ENCODE results near the gene FNBP1. TPM values are rescaled to one million over a fixed set of nuclear protein-coding genes. Genes with fewer than 3 reads are reported as not detected.
"Not testable (repeated sequence)": the region's sequence is repeated elsewhere in the genome, so short reads cannot be mapped to it uniquely, and the experiment has no call there.

The FNBP1 gene
- total RNA-seq, 1 donor from 2014 or later = 34.9 TPM

GRCh38 chr9:129944506-129945116 is 98.4 kb downstream of the FNBP1 start:
- Histone ChIP-seq H3K4me3 (no peak overlapping the region), H3K9ac (no peak overlapping the region), H3K4me1 (no peaks in the 10 kb centered on the region), H2AFZ (replicated peaks) (no peak overlapping the region), H3K27me3 (no peaks in the 10 kb centered on the region), H3K27ac (no peak overlapping the region), H3K79me2 (ENCODE audit: low read depth) (no peaks in the 10 kb centered on the region), H3K4me2 (no peak overlapping the region), H3K9me3 (ENCODE audit: low read depth) (no peaks in the 10 kb centered on the region), H3F3A (ENCODE audit: low read depth) (no peaks in the 10 kb centered on the region), H4K20me1 (ENCODE audit: low read depth) (no peaks in the 10 kb centered on the region), H3K36me3 (no peaks in the 10 kb centered on the region)
- Mint-ChIP-seq H3K4me1 (peaks cover 4% of the 10 kb centered on the region), H3K27me3 (ENCODE audit: insufficient read depth, low read depth) (peaks cover 8% of the 10 kb centered on the region), H3K9me3 (peaks cover 22% of the 10 kb centered on the region), H3K4me3 (no peak overlapping the region), H3K36me3 (peaks cover 23% of the 10 kb centered on the region), H3K27ac (no peak overlapping the region)
- TF ChIP-seq EZH2phosphoT487 (IDR thresholded peaks at IDR 0.05) (no peak), EZH2 (IDR thresholded peaks at IDR 0.05) (no peak)
- TF ChIP-seq, protein P1, sequence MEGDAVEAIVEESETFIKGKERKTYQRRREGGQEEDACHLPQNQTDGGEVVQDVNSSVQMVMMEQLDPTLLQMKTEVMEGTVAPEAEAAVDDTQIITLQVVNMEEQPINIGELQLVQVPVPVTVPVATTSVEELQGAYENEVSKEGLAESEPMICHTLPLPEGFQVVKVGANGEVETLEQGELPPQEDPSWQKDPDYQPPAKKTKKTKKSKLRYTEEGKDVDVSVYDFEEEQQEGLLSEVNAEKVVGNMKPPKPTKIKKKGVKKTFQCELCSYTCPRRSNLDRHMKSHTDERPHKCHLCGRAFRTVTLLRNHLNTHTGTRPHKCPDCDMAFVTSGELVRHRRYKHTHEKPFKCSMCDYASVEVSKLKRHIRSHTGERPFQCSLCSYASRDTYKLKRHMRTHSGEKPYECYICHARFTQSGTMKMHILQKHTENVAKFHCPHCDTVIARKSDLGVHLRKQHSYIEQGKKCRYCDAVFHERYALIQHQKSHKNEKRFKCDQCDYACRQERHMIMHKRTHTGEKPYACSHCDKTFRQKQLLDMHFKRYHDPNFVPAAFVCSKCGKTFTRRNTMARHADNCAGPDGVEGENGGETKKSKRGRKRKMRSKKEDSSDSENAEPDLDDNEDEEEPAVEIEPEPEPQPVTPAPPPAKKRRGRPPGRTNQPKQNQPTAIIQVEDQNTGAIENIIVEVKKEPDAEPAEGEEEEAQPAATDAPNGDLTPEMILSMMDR (IDR thresholded peaks at IDR 0.05) = no peak
- DNase-seq (ENCODE audit: low spot score) = no peak

DNA sequence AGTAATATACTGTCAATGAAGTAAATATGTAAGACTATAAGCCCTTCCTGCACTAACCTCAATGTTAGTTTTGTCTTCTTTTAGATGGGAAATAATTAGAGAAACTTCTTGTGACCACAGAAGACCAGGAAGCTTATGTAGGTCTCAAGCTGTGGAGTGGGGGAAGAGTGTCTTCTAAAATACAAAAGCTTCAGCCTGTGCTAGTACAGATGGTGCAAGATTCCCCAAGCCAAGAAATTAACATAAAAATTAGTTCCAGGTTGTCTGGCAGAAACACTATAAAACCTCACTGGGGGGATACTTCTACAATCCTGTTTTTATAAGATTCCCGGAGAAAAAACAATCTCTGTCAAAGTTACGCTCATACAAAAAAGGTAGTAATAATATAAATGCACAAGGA is 103.6 kb downstream of the FNBP1 start:
- peaks cover 5% of the 10 kb centered on the region for H3F3A ChIP-seq (ENCODE audit: low read depth)
- Mint-ChIP-seq H3K4me3 (no peak overlapping the region), H3K27me3 (ENCODE audit: insufficient read depth, low read depth) (peaks cover 8% of the 10 kb centered on the region), H3K36me3 (peaks cover 20% of the 10 kb centered on the region), H3K9me3 (peaks cover 22% of the 10 kb centered on the region), H3K27ac (peak overlapping the region; percentile 1), H3K4me1 (no peaks in the 10 kb centered on the region)
- no peaks in the 10 kb centered on the region for H3K4me1 ChIP-seq
- no peak overlapping the region for H3K9ac ChIP-seq
- H2AFZ ChIP-seq (replicated peaks) = no peak overlapping the region
- no peaks in the 10 kb centered on the region for H3K27me3 ChIP-seq
- H3K4me2 ChIP-seq = no peak overlapping the region
- no peaks in the 10 kb centered on the region for H4K20me1 ChIP-seq (ENCODE audit: low read depth)
- TF ChIP-seq, protein P1 (IDR thresholded peaks at IDR 0.05) = no peak
- TF ChIP-seq EZH2 (IDR thresholded peaks at IDR 0.05) = no peak
- TF ChIP-seq EZH2phosphoT487 (IDR thresholded peaks at IDR 0.05) = no peak
- no peak for DNase-seq (ENCODE audit: low spot score)
- H3K9me3 ChIP-seq (ENCODE audit: low read depth) = no peaks in the 10 kb centered on the region
- H3K4me3 ChIP-seq = no peak overlapping the region
- H3K27ac ChIP-seq = no peak overlapping the region
- H3K36me3 ChIP-seq = no peaks in the 10 kb centered on the region
- H3K79me2 ChIP-seq (ENCODE audit: low read depth) = no peaks in the 10 kb centered on the region

- Histone ChIP-seq H3K27ac (no peak overlapping the region), H3F3A (ENCODE audit: low read depth) (peaks cover 5% of the 10 kb centered on the region), H3K79me2 (ENCODE audit: low read depth) (no peaks in the 10 kb centered on the region), H3K4me2 (no peak overlapping the region), H3K4me3 (no peak overlapping the region), H3K36me3 (no peaks in the 10 kb centered on the region), H4K20me1 (ENCODE audit: low read depth) (no peaks in the 10 kb centered on the region), H3K9me3 (ENCODE audit: low read depth) (no peaks in the 10 kb centered on the region), H3K27me3 (no peaks in the 10 kb centered on the region), H3K9ac (no peak overlapping the region), H3K4me1 (peaks cover 6% of the 10 kb centered on the region), H2AFZ (replicated peaks) (no peak overlapping the region)
- DNase-seq (ENCODE audit: low spot score) = no peak
- H3K27me3 Mint-ChIP-seq (ENCODE audit: insufficient read depth, low read depth) = peaks cover 8% of the 10 kb centered on the region
- no peak overlapping the region for H3K4me3 Mint-ChIP-seq
- H3K27ac Mint-ChIP-seq = no peak overlapping the region
- no peak for TF ChIP-seq EZH2 (IDR thresholded peaks at IDR 0.05)
- no peak for TF ChIP-seq EZH2phosphoT487 (IDR thresholded peaks at IDR 0.05)
- TF ChIP-seq, protein P1 (IDR thresholded peaks at IDR 0.05) = no peak
- peaks cover 19% of the 10 kb centered on the region for H3K9me3 Mint-ChIP-seq
- H3K36me3 Mint-ChIP-seq = peaks cover 17% of the 10 kb centered on the region
- H3K4me1 Mint-ChIP-seq = peaks cover 9% of the 10 kb centered on the region
Observed at GRCh38 chr9:129938291-129938979, 104.6 kb downstream of the FNBP1 start.

DNA sequence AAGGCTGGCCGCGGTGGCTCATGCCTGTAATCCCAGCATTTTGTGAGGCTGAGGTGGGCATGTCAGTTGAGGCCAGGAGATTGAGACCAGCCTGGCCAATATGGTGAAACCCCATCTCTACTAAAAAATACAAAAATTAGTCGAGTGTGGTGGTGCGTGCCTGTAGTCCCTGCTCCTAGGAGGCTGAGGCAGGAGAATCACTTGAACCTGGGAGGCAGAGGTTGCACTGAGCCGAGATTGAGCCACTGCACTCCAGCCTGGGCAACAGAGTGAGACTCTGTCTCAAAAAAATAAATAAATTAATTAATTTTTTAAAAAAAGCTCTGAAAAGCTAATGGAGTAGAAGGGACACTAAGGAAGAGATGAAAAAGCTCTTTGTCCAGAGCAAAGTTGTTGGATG is 105.1 kb downstream of the FNBP1 start:
- H3K79me2 ChIP-seq (ENCODE audit: low read depth); H2AFZ ChIP-seq (replicated peaks); H3K36me3 ChIP-seq; H4K20me1 ChIP-seq (ENCODE audit: low read depth); H3K27ac ChIP-seq; H3K4me3 Mint-ChIP-seq; H3K27me3 Mint-ChIP-seq (ENCODE audit: insufficient read depth, low read depth); H3K27me3 ChIP-seq; H3K9me3 ChIP-seq (ENCODE audit: low read depth); H3K9ac ChIP-seq; H3K27ac Mint-ChIP-seq; H3F3A ChIP-seq (ENCODE audit: low read depth); DNase-seq (ENCODE audit: low spot score); H3K4me3 ChIP-seq; H3K4me2 ChIP-seq: not testable (repeated sequence)
- peaks cover 12% of the 10 kb centered on the region for H3K4me1 ChIP-seq
- H3K9me3 Mint-ChIP-seq = peaks cover 16% of the 10 kb centered on the region
- H3K36me3 Mint-ChIP-seq = peaks cover 13% of the 10 kb centered on the region
- peaks cover 14% of the 10 kb centered on the region for H3K4me1 Mint-ChIP-seq
